ENCODE measurements around the gene LYSMD3.

The LYSMD3 gene

DNA sequence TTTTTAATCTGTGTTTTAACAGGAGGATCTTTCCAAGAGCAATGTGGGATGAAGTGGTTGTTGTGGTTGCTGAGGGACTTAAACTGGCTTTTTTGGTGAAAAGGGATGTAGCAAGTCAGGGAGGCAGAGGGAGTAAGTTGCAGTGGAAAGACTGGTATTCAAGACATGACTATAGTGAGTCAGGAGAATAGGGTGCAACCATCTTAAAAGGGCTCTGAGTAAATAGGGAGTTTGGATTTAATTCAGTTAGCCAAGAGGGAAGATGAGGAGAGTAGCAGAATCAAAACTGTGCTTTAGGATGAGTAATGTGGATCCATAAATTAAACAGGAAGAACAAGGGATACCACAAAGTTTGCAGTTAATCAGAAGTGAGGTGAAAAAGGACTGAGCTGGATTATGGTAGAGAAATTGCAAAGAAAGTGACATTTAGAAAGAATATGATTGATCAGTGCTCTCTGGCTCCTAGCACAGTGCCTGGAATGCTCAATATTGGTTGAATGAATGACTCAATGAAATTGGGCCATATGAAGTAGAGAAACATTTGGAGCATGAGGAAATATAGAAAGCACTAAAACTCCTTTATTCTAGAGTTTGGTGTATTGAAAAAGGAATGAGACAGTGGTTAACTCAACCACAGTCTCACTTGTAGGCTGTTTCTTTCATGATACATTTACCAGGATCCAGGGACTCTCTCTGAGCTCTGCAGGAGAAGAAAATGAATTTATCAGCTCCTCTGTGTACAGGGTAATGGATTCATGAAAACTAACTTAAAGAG lies 49.6 kb downstream of the LYSMD3 start:
- no peak for DNase-seq

DNA sequence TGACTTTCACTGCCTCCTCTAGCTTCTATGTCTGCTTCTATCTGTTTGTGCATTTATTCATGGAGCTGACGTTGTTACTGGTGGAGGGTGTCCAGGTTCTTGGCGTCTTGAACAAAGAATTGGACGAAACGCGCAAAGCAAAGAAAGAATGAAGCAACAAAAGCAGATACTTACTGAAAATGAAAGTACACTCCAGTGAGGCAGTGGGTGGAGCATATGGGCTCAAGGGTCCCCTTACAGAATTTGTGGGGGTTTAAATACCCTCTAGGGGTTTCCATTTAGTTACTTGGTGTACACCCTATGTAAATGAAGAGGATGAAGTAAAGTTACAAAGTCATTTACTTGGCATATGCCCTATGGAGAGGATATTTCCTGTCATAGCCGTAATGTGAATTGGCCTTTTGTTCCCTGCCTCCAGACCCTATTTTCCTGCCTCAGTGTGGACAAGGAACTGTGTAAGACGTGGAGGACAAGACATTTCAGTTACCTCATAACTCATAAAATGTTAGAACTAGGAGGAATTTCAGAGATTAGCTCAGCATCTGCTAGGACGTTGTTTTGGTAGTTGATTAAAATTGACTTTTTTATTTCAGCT lies 51.7 kb downstream of the LYSMD3 start:
- DNase-seq, result no peak

DNA sequence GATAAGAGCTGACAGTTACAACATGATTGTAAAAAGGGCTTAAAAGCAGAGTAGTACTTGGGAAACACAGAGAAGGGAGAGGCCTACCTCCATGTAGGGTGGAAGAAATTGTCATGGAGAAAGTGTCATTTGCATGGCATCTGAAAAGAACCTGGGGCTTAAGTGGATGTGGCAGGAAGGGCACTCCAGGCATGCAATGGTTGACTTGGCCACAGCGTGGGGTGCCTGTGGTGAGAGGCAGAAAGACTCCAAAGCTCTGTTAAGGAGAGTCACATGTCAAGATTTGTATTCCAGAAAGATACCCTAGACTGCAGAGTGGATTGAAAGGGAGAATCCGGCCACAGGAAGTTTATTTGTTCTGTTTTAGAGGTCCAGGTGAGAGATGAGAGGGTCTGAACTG lies 52.3 kb downstream of the LYSMD3 start:
- DNase-seq, result no peak

DNA sequence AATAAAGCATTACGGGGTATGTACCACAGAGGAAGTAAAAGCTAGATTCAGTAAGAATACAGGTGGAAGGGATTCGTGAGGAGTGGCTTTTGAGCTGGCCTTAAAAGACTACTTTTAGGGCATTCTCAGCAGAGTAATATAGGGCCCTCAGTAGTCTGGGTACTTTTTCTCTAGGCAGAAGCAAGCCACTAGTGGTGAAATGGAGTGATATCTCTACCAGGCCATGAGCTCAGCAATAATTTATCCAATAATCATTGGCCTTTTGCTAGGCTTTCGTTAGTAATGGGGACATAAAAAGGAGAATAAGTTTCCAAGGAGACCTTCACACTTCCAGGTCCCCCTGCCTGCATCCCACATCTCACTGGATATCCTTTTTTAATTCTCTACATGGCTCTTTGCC lies 53.0 kb downstream of the LYSMD3 start:
- no peak for DNase-seq

DNA sequence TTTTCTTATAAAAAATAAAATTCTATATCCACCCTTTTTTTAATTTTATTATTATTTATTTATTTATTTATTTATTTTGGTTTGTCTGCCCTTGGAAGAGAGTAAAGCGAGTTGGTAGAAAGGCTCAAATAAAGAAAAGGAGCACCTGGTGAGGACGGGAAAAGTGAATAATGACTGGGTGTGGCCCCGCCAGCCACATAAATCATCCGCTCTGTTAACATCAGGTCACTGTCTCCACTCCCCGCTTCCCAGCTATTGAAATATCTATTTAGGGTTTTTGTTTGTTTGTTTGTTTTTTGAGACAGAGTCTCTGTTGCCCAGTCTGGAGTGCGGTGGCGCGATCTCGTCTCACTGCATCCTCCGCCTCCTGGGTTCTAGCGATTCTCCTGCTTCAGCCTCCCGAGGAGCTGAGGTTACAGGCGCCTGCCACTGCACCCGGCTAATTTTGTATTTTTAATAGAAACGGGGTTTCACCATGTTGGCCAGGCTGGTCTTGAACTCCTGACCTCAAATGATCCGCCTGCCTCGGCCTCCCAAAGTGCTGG lies 53.9 kb downstream of the LYSMD3 start:
- no peak for DNase-seq

DNA sequence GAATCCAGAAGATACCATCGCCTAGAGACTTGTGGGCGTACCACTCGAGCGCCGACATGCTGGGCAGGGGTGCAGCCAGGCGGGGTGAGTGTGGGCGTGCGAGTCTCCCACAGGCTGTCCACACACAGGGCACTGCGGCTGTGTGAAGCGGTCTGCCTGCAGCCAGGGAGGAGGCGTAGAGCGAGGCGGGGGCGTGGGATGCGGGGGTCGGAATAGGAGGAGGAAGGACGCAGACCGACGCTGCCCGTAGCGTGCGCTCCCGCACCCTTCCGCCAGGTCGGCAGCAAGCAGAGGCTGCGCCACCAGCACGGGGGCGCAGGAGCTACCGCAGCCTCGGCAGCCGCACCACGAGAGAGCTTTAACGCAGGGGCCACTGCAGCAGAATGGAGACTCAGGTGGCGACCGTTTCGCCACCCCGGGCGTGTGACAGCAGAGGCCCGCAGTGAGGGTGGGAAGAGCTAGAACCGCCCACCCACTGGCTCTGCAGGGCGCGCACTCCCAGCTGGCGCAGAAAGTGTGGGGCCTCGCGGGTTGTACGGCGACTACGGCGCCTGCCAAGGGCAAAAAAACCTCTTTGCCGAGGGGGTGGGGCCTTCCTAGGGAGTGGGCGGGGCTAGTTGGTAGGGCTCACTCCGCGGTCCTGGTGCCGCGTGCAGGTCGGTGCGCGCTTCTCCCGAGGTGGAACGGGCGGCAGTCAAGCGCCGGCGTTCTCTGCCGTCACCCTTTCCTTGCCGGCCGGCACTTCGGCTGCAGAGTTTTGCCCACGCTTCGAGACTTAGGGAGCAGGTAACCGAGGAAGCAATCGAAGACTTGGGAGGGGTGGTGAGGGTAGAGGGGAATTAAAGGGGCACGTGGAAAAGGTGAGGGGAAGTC lies 54.9 kb downstream of the LYSMD3 start, which contains the start of the genes MBLAC2 and POLR3G:
Gene MBLAC2 (minus strand): TSS at position 537 of the 873 bp plus-strand sequence. CDS start 479 bp downstream, at position 58.
Gene POLR3G (plus strand): TSS at position 630 of the 873 bp plus-strand sequence. CDS start 10,704 bp downstream, outside the sequence.
- peak; percentile 94 for DNase-seq

DNA sequence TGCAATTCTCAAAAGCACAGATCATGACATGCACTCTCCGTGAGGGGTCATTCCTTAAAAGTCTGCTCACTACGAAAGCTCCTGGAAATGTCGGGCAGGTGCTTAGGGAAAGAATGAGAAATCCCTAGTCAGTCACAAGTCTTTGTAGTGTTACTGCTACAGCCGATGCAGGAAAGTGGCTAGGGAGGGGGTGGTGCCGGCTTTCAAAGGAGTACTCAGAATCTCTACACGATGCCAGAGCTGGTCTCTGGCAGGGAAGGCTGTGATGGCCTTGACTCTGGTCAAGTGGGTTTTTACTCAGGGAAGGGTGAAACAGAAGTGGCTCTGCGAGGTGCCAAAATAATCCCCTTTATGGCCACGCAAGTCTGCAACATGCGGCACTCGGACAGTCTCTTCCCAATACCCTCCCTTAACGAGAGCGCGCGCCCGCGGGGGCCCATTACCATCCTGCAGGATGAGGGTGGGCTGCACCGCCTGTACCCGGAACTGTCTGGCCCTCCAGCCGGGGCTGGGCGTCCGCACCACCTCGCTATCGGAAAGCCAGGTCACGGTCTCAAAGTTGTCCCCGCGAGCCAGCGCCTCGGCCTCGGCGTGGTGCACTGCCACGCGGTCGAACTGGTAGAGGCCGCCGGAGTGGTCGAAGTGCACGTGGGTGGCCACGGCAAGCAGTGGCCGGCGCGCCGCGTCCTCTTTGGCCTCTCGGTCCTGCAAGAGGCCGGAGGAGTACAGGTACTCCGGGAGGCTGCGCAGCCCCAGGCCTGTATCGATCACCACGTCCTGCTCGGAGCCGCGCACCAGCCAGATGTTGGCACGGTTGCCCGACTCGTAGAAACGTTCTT lies 55.8 kb downstream of the LYSMD3 start:
- no peak for DNase-seq

DNA sequence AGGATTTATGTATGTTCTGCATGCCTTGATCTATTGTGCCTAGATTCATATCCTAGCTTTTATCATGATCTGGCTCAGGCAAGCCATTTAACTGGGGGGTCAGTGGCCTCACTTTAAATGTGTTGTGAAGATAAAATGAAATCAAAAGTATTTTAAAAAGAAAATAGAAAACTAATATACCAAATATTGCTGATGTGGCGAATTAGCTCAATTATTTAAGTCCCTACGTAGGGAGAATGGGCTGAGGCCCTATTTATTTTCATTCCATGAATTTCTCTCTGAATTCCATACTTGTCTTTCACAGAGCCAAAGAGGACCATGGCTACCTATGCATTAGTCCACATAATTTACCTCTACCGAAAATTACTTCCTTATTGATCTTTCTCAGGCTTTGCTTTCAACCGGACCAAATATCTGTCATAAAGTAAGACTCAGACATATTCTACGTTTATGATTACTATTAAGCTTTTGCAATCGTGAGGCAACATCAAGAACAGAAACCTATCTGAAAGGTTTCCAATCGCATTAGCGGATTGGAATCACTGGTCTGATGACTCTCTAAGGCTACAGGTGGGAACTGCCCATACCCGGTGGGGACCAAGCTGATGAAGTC lies 56.5 kb downstream of the LYSMD3 start:
- DNase-seq, result no peak

All from stimulated activated naive CD4-positive, alpha-beta T cell treated with Interleukin-2 at 50 U/mL for 16 hours (primary cell).